Kidney (tissue), 14 donors: ENCODE data around the gene NOL3. TPM values are rescaled to one million over a fixed set of nuclear protein-coding genes. Genes with fewer than 3 reads are reported as not detected.

Source experiments
- DNase-seq, 5 donors: peaks; one replicate each; pipeline ENCODE4 v3.0.0-alpha.2; 2013 to 2020
- FAIRE-seq: peaks from 2 replicates; lab custom pipeline; 2012; peaks lifted over from hg19 to GRCh38; lab: Jason Lieb, UNC
- H3K27ac ChIP-seq, 2 donors: one replicate each; pipeline ENCODE4 v1.7.0; 2013; ENCODE audit warnings: low read depth in 2 of 2, low read length in 2 of 2, inconsistent platforms in 1 of 2
- H3K27me3 ChIP-seq: one replicate; pipeline ENCODE4 v1.7.1; 2013; ENCODE audit warnings: low read length, inconsistent platforms; ENCODE audit not compliant: control insufficient read depth, insufficient read depth
- H3K36me3 ChIP-seq, 3 donors: one replicate each; pipeline versions ENCODE4 v1.7.0 to v1.7.1; 2013; ENCODE audit warnings: low read length in 3 of 3, control low read depth in 1 of 3, inconsistent platforms in 1 of 3; ENCODE audit not compliant: insufficient read depth in 3 of 3, control insufficient read depth in 2 of 3
- H3K4me1 ChIP-seq, 3 donors: one replicate each; pipeline versions ENCODE4 v1.7.0 to v1.7.1; 2013; ENCODE audit warnings: low read length in 3 of 3, inconsistent platforms in 1 of 3, low read depth in 1 of 3; ENCODE audit not compliant: control insufficient read depth in 2 of 3, insufficient read depth in 2 of 3
- H3K4me3 ChIP-seq, 3 donors: one replicate each; pipeline versions ENCODE4 v1.7.0 to v1.8.1; 2013; ENCODE audit warnings: low read length in 3 of 3, control low read depth in 1 of 3, inconsistent platforms in 1 of 3
- H3K9ac ChIP-seq, 3 donors: one replicate each; pipeline versions ENCODE4 v1.7.0 to v1.7.1; 2013; ENCODE audit warnings: low read length in 3 of 3, control low read depth in 1 of 3, inconsistent platforms in 1 of 3
- H3K9me3 ChIP-seq, 3 donors: one replicate each; pipeline versions ENCODE4 v1.7.0 to v1.7.1; 2013; ENCODE audit warnings: low read length in 3 of 3, control low read depth in 1 of 3, inconsistent platforms in 1 of 3; ENCODE audit not compliant: control insufficient read depth in 2 of 3, insufficient read depth in 1 of 3
- CTCF ChIP-seq: IDR thresholded peaks from 3 replicates; pipeline ENCODE4 v1.5.1; 2012; ENCODE audit warnings: mild to moderate bottlenecking, moderate library complexity, borderline replicate concordance; ENCODE audit not compliant: insufficient read depth; ENCODE audit errors: extremely low read depth
- intact Hi-C: fragments of 100-400 bp; cut with DNase I; formaldehyde crosslinking; loops from one replicate; pipeline ENCODE4 v1.11.1; 2022
- polyA plus RNA-seq: library from polyadenylated mRNA; stranded (reverse); fragments of 350-450 nt; fragmentation: Illumina TruSeq; extraction: RNeasy Lipid Tissue Mini Kit (QIAGEN cat#74804); gene quantifications from one replicate; pipeline ENCODE4 v1.2.3, GENCODE V29; 2014; ENCODE audit warnings: low read depth, low replicate concordance; ENCODE audit not compliant: insufficient read depth
- total RNA-seq: library from RNA; stranded (reverse); fragmentation: NEBNext Ultra II Directional; extraction: Animal tissue kit (Norgen Biotek cat#: 25700); gene quantifications from one replicate; pipeline ENCODE4 v1.2.1, GENCODE V29; 2021
- donor health status: control.
- donor health status: control.
- donor health status: control.
- donor health status: control.
- donor health status: control.
- donor health status: DM: yes; HTN: yes; CAD: no.
- donor health status: Normal renal cell carcinoma (clear cell type).

NOL3 gene
- total and polyA plus RNA-seq, 2 donors from 2014 or later = 35.3 to 36.4 TPM

GRCh38 chr16:67208154-67208896 is 38.0 kb downstream of the NOL3 start:
- Histone ChIP-seq H3K4me1 (peaks cover 0 to 2% (median 0%) of the 10 kb centered on the region in 3 donors), H3K9me3 (no peaks in the 10 kb centered on the region), H3K36me3 (peaks cover 0 to 3% (median 0%) of the 10 kb centered on the region in 3 donors), H3K27ac (no peak overlapping the region), H3K27me3 (no peaks in the 10 kb centered on the region), H3K9ac (no peak overlapping the region), H3K4me3 (no peak overlapping the region)
- no peak for TF ChIP-seq CTCF
- FAIRE-seq (no peak), DNase-seq (peak in 1 of 5 donors; percentile 64)
- intact Hi-C loops = no loop called here

GRCh38 chr16:67209565-67209964 is 39.2 kb downstream of the NOL3 start:
- Histone ChIP-seq H3K4me1 (peaks cover 0 to 2% (median 0%) of the 10 kb centered on the region in 3 donors), H3K4me3 (no peak overlapping the region), H3K36me3 (no peaks in the 10 kb centered on the region), H3K9ac (no peak overlapping the region), H3K9me3 (no peaks in the 10 kb centered on the region), H3K27me3 (no peaks in the 10 kb centered on the region), H3K27ac (no peak overlapping the region)
- no peak for TF ChIP-seq CTCF
- no peak for DNase-seq
- no peak for FAIRE-seq
- intact Hi-C loops = no loop called here

- Histone ChIP-seq H3K27ac (no peak overlapping the region), H3K9me3 (no peaks in the 10 kb centered on the region), H3K36me3 (no peaks in the 10 kb centered on the region), H3K4me3 (no peak overlapping the region), H3K9ac (no peak overlapping the region), H3K27me3 (no peaks in the 10 kb centered on the region), H3K4me1 (peaks cover 0 to 2% (median 0%) of the 10 kb centered on the region in 3 donors)
- DNase-seq (no peak), FAIRE-seq (no peak)
- no peak for TF ChIP-seq CTCF
- intact Hi-C loops = no loop called here
Observed at GRCh38 chr16:67210069-67210937, 40.0 kb downstream of the NOL3 start.
